ENCODE results near the gene SIAH1. TPM values are rescaled to one million over a fixed set of nuclear protein-coding genes. Genes with fewer than 3 reads are reported as not detected.
A peak's percentile ranks its signal among the peaks of the same experiment; 100 is the strongest.

Gene SIAH1
- polyA plus RNA-seq, 1 donor from 2014 or later: 24.3 TPM

GRCh38 chr16:48347191-48347865 is 37.9 kb downstream of the SIAH1 start:
- H3K4me3 Mint-ChIP-seq: no peak overlapping the region
- no peaks in the 10 kb centered on the region for H3K9me3 Mint-ChIP-seq
- peaks cover 0 to 5% (median 2%) of the 10 kb centered on the region in 3 donors for H3K4me1 Mint-ChIP-seq
- H3K27me3 Mint-ChIP-seq: no peaks in the 10 kb centered on the region
- no peak overlapping the region for H3K27ac Mint-ChIP-seq
- peaks cover 1% of the 10 kb centered on the region for H3K36me3 Mint-ChIP-seq

GRCh38 chr16:48342591-48342990 is 42.6 kb downstream of the SIAH1 start:
- Mint-ChIP-seq H3K4me1 (peaks cover 0 to 5% (median 2%) of the 10 kb centered on the region in 3 donors), H3K9me3 (no peaks in the 10 kb centered on the region), H3K4me3 (no peak overlapping the region), H3K36me3 (peaks cover 6% of the 10 kb centered on the region), H3K27ac (peak overlapping the region in 2 of 3 donors; percentile 16 to 36), H3K27me3 (no peaks in the 10 kb centered on the region)

- peaks cover 10% of the 10 kb centered on the region for H3K36me3 Mint-ChIP-seq
- H3K4me3 Mint-ChIP-seq: no peak overlapping the region
- H3K27ac Mint-ChIP-seq: no peak overlapping the region
- H3K27me3 Mint-ChIP-seq: no peaks in the 10 kb centered on the region
- H3K4me1 Mint-ChIP-seq: no peaks in the 10 kb centered on the region
- H3K9me3 Mint-ChIP-seq: no peaks in the 10 kb centered on the region
Observed at GRCh38 chr16:48340054-48340453, 45.2 kb downstream of the SIAH1 start.

- Mint-ChIP-seq H3K27me3 (no peaks in the 10 kb centered on the region), H3K4me3 (no peak overlapping the region)
Observed at GRCh38 chr16:48335961-48336360, 49.3 kb downstream of the SIAH1 start.

DNA sequence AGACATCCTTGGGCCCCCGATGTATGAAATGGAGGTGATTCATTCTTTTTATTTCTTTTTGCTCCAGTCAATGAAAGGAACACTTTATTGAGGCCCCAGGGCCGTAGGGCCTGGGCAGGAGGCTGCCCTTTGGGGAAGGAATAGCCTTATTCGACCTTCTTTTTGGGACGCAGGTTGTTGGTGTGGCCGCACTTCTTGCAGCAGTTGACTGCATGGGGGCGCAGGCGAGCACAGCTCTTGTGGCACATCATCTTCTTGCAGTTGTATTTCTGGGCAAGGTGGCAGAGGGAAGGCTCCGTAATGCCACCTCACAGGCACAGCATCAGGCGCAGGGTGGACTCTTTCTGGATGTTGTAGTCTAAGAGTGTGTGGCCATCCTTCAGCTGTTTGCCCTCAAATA is 50.9 kb downstream of the SIAH1 start:
- Mint-ChIP-seq H3K27ac (no peak overlapping the region), H3K4me1 (peaks cover 0 to 4% (median 1%) of the 10 kb centered on the region in 3 donors), H3K36me3 (peaks cover 16% of the 10 kb centered on the region), H3K27me3 (no peaks in the 10 kb centered on the region), H3K9me3 (no peaks in the 10 kb centered on the region), H3K4me3 (no peak overlapping the region)

More at GRCh38 chr16:48335961-48336360, 49.3 kb downstream of the SIAH1 start:
- Mint-ChIP-seq H3K4me1 (peaks cover 0 to 1% (median 0%) of the 10 kb centered on the region in 3 donors), H3K27ac (peak overlapping the region in 1 of 3 donors; percentile 47), H3K9me3 (no peaks in the 10 kb centered on the region), H3K36me3 (peaks cover 18% of the 10 kb centered on the region)

GRCh38 chr16:48332978-48333377 is 52.2 kb downstream of the SIAH1 start:
- Mint-ChIP-seq H3K27ac (no peak overlapping the region), H3K36me3 (peaks cover 16% of the 10 kb centered on the region), H3K27me3 (no peaks in the 10 kb centered on the region), H3K4me1 (peaks cover 0 to 4% (median 1%) of the 10 kb centered on the region in 3 donors), H3K9me3 (no peaks in the 10 kb centered on the region), H3K4me3 (no peak overlapping the region)

- H3K27ac Mint-ChIP-seq: no peak overlapping the region
- peaks cover 0 to 4% (median 1%) of the 10 kb centered on the region in 3 donors for H3K4me1 Mint-ChIP-seq
- H3K27me3 Mint-ChIP-seq: no peaks in the 10 kb centered on the region
- no peak overlapping the region for H3K4me3 Mint-ChIP-seq
- peaks cover 12% of the 10 kb centered on the region for H3K36me3 Mint-ChIP-seq
- H3K9me3 Mint-ChIP-seq: no peaks in the 10 kb centered on the region
Observed at GRCh38 chr16:48330841-48331192, 54.4 kb downstream of the SIAH1 start.

GRCh38 chr16:48330189-48330840 is 54.9 kb downstream of the SIAH1 start:
- Mint-ChIP-seq H3K27me3 (no peaks in the 10 kb centered on the region), H3K4me3 (no peak overlapping the region), H3K9me3 (no peaks in the 10 kb centered on the region), H3K27ac (no peak overlapping the region), H3K36me3 (peaks cover 13% of the 10 kb centered on the region), H3K4me1 (peaks cover 0 to 4% (median 1%) of the 10 kb centered on the region in 3 donors)

DNA sequence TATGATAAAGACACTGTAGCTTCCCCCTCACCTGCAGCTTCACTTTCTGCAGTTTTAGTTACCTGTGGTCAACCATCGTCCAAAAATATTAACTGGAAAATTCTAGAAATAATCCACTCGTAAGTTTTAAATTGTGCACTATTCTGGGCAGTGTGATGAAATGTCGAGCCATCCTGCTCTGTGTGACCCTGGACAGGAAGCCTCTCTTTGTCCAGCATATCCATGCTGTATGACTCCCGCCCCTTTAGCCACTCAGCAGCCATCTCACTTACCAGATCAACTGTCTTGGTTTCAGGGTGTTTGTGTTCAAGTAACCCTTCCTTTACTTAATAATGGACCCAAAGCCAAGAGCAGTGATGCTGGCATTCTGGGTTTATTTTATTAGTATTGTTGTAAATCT is 56.1 kb downstream of the SIAH1 start:
- Mint-ChIP-seq H3K9me3 (no peaks in the 10 kb centered on the region), H3K4me3 (no peak overlapping the region), H3K36me3 (peaks cover 9% of the 10 kb centered on the region), H3K4me1 (peaks cover 0 to 4% (median 1%) of the 10 kb centered on the region in 3 donors), H3K27me3 (no peaks in the 10 kb centered on the region), H3K27ac (peak overlapping the region in 1 of 3 donors; percentile 40)

DNA sequence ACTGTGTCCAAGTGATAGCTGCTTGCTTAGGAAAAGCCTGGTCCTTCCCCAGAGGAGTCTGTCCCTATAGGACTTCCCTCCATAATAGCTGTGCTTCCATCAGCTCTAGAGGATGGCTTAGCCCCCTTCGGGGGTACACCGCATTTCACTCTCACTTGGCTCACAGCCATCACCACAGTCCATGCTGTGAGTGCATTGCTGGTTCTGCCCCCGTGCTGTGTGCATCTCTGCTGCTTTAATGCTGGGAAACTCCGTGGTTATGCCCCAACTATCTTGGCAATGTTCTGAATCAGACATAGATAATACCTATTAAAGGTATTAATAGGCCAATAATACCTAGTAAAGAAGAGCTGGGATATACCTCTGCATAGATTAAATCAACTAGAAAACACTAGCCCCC is 58.3 kb downstream of the SIAH1 start:
- no peak overlapping the region for H3K27ac Mint-ChIP-seq
- H3K4me3 Mint-ChIP-seq: no peak overlapping the region

GRCh38 chr16:48323783-48324775 is 61.1 kb downstream of the SIAH1 start:
- H3K36me3 Mint-ChIP-seq: peaks cover 4% of the 10 kb centered on the region
- no peak overlapping the region for H3K4me3 Mint-ChIP-seq
- H3K27me3 Mint-ChIP-seq: no peaks in the 10 kb centered on the region
- no peak overlapping the region for H3K27ac Mint-ChIP-seq
- H3K4me1 Mint-ChIP-seq: peaks cover 0 to 1% (median 0%) of the 10 kb centered on the region in 3 donors
- H3K9me3 Mint-ChIP-seq: no peaks in the 10 kb centered on the region

More for the DNA sequence above, 58.3 kb downstream of the SIAH1 start:
- H3K4me1 Mint-ChIP-seq: peaks cover 0 to 4% (median 1%) of the 10 kb centered on the region in 3 donors
- H3K27me3 Mint-ChIP-seq: no peaks in the 10 kb centered on the region
- H3K9me3 Mint-ChIP-seq: no peaks in the 10 kb centered on the region
- peaks cover 6% of the 10 kb centered on the region for H3K36me3 Mint-ChIP-seq

DNA sequence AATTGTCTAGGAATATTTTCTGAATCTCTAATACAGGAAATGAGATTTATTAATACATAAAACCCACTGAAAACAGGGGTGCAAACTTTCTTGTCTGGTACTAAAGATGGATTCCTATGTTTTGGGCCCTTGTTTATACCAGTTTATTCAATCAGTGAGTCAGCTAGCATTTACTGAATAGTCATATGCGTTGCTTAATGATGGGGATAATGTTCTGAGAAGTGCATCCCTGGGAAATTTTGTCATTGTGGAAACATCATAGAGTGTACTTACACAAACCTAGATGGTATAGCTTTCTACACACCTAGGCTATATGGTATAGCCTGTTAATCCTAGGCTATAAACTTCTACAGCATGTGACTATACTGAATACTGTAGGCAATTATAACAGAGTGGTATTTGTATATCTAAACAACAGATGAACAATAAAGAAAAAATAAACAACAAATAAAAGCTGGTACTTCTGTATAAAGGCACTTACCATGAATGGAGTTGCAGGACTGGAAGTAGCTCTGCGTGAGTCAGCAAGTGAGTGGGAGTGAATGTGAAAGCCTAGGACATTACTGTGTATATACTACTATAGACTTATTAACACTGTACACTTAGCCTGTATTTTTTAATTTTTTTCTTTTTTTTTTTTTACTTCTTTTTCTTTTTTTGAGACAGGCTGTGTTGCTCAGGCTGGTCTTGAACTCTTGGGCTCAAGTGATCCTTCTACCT is 63.7 kb downstream of the SIAH1 start:
- H3K27ac Mint-ChIP-seq: no peak overlapping the region
- H3K27me3 Mint-ChIP-seq: no peaks in the 10 kb centered on the region

GRCh38 chr16:48318630-48319029 is 66.6 kb downstream of the SIAH1 start:
- H3K27me3 Mint-ChIP-seq: no peaks in the 10 kb centered on the region
- H3K27ac Mint-ChIP-seq: peak overlapping the region in 1 of 3 donors; percentile 67
- peak overlapping the region in 3 of 4 donors; percentile 46 to 65 (median 52) for H3K4me3 Mint-ChIP-seq
- peaks cover 12% of the 10 kb centered on the region for H3K36me3 Mint-ChIP-seq
- peaks cover 13 to 18% (median 18%) of the 10 kb centered on the region in 3 donors for H3K4me1 Mint-ChIP-seq
- H3K9me3 Mint-ChIP-seq: peaks cover 0 to 1% (median 0%) of the 10 kb centered on the region in 3 donors

More for the DNA sequence above, 63.7 kb downstream of the SIAH1 start:
- Mint-ChIP-seq H3K9me3 (no peaks in the 10 kb centered on the region), H3K36me3 (peaks cover 7% of the 10 kb centered on the region), H3K4me3 (no peak overlapping the region), H3K4me1 (peaks cover 13 to 18% (median 17%) of the 10 kb centered on the region in 3 donors)

- no peaks in the 10 kb centered on the region for H3K27me3 Mint-ChIP-seq
- peaks cover 19% of the 10 kb centered on the region for H3K36me3 Mint-ChIP-seq
- H3K27ac Mint-ChIP-seq: peak overlapping the region in 1 of 3 donors; percentile 23
- H3K4me1 Mint-ChIP-seq: peaks cover 13 to 20% (median 18%) of the 10 kb centered on the region in 3 donors
- peak overlapping the region in 1 of 4 donors; percentile 42 for H3K4me3 Mint-ChIP-seq
- H3K9me3 Mint-ChIP-seq: peaks cover 4 to 8% (median 5%) of the 10 kb centered on the region in 3 donors
Observed at GRCh38 chr16:48317614-48318315, 67.4 kb downstream of the SIAH1 start.

Data from IgD-negative memory B cell (primary cell).